NB4 (cell line): ENCODE results near the gene IMMP2L.

ENCODE experiments used
- DNase-seq: peaks from one replicate; pipeline ENCODE4 v3.0.0; 2010; ENCODE audit warnings: low read depth
- H3K4me3 ChIP-seq: one replicate; pipeline ENCODE4 v1.5.1; 2011; ENCODE audit warnings: mild to moderate bottlenecking, low read depth, low read length, moderate library complexity
- MAX ChIP-seq: IDR thresholded peaks from 2 replicates; pipeline ENCODE4 v1.6.1; 2011; ENCODE audit warnings: low read depth, low read length
- MYC ChIP-seq: IDR thresholded peaks from 2 replicates; pipeline ENCODE4 v1.6.1; 2011; ENCODE audit warnings: low read depth, low read length
- POLR2A ChIP-seq: IDR thresholded peaks from 2 replicates; pipeline ENCODE4 v1.6.1; 2011; ENCODE audit warnings: mild to moderate bottlenecking; ENCODE audit not compliant: insufficient read length; ENCODE audit errors: extremely low read depth
- TF ChIP-seq, protein P1 (sequence below): IDR thresholded peaks from one replicate; pipeline ENCODE4 v1.5.1; 2012; ENCODE audit warnings: low read depth, low read length

IMMP2L gene

DNA sequence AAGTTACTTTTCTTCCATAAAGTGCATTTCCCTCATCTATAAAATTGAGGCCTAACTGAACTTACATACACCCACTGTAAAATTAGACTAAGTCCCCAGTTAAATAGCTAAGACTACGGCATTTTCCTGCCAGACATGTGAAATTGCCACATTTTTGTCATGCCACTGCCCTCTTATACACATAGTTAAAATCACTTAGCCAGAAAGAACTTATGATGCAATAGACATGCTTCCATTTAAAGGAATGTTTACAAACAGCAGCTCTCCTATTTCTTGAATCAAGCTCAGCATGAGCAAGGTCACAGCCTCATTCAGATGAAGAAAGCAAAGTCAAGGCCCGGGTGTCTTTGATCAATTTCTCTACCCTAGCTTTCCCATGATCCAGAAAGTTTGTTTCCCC is 295.7 kb downstream of the IMMP2L start:
- no peak for TF ChIP-seq MAX
- TF ChIP-seq, protein P1, sequence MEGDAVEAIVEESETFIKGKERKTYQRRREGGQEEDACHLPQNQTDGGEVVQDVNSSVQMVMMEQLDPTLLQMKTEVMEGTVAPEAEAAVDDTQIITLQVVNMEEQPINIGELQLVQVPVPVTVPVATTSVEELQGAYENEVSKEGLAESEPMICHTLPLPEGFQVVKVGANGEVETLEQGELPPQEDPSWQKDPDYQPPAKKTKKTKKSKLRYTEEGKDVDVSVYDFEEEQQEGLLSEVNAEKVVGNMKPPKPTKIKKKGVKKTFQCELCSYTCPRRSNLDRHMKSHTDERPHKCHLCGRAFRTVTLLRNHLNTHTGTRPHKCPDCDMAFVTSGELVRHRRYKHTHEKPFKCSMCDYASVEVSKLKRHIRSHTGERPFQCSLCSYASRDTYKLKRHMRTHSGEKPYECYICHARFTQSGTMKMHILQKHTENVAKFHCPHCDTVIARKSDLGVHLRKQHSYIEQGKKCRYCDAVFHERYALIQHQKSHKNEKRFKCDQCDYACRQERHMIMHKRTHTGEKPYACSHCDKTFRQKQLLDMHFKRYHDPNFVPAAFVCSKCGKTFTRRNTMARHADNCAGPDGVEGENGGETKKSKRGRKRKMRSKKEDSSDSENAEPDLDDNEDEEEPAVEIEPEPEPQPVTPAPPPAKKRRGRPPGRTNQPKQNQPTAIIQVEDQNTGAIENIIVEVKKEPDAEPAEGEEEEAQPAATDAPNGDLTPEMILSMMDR: no peak
- no peak for TF ChIP-seq POLR2A
- TF ChIP-seq MYC: no peak
- no peak for DNase-seq
- no peak overlapping the region for H3K4me3 ChIP-seq

- DNase-seq: no peak
- TF ChIP-seq POLR2A (no peak), MAX (no peak), MYC (no peak)
- TF ChIP-seq, protein P1: no peak
- no peak overlapping the region for H3K4me3 ChIP-seq
These were observed 296.9 kb downstream of the IMMP2L start for GRCh38 chr7:111265394-111265793.

GRCh38 chr7:111264981-111265380 is 297.3 kb downstream of the IMMP2L start:
- TF ChIP-seq, protein P1: no peak
- no peak for TF ChIP-seq POLR2A
- TF ChIP-seq MYC: no peak
- DNase-seq: no peak
- no peak overlapping the region for H3K4me3 ChIP-seq

GRCh38 chr7:111264111-111264868 is 298.0 kb downstream of the IMMP2L start:
- no peak for DNase-seq
- H3K4me3 ChIP-seq: no peak overlapping the region
- TF ChIP-seq, protein P1: no peak
- TF ChIP-seq POLR2A (no peak), MYC (no peak), MAX (no peak)

- DNase-seq: no peak
- no peak overlapping the region for H3K4me3 ChIP-seq
- TF ChIP-seq MYC (no peak), POLR2A (no peak), MAX (no peak)
- TF ChIP-seq, protein P1: no peak
These were observed 299.8 kb downstream of the IMMP2L start for GRCh38 chr7:111262293-111263116.
